Progenitor cell of endocrine pancreas (in vitro differentiated cells): ENCODE measurements around the gene VASH1. TPM values are rescaled to one million over a fixed set of nuclear protein-coding genes. Genes with fewer than 3 reads are reported as not detected.

Experiments used
- DNase-seq: peaks from one replicate; pipeline ENCODE4 v3.0.0; 2021; ENCODE audit warnings: low spot score; ENCODE audit not compliant: unreplicated experiment
- H3K27ac Mint-ChIP-seq: 2 replicates; pipeline ENCODE4 v1.8.0; 2021; ENCODE audit warnings: mild to moderate bottlenecking, moderate library complexity, mixed read lengths
- H3K27me3 Mint-ChIP-seq: 2 replicates; pipeline ENCODE4 v1.8.0; 2021; ENCODE audit warnings: mixed read lengths
- H3K36me3 Mint-ChIP-seq: 2 replicates; pipeline ENCODE4 v1.8.0; 2022; ENCODE audit warnings: mixed read lengths; ENCODE audit not compliant: insufficient read depth
- H3K4me1 Mint-ChIP-seq: 2 replicates; pipeline ENCODE4 v1.8.0; 2021; ENCODE audit warnings: low read depth, mixed read lengths
- H3K4me3 Mint-ChIP-seq: 2 replicates; pipeline ENCODE4 v1.8.0; 2021; ENCODE audit warnings: low read depth, mild to moderate bottlenecking, moderate library complexity, mixed read lengths
- H3K9me3 Mint-ChIP-seq: 2 replicates; pipeline ENCODE4 v1.8.0; 2021; ENCODE audit warnings: low read depth, mixed read lengths
- total RNA-seq: library from RNA; stranded (reverse); gene quantifications from 2 replicates; pipeline ENCODE4 v1.2.1, GENCODE V29; 2021
- TF ChIP-seq, protein P1 (sequence below): fragments of 200-600 bp; sonication (generic); IDR thresholded peaks from one replicate; pipeline ENCODE4 v1.5.0; 2021; ENCODE audit warnings: antibody characterized with exemption, mild to moderate bottlenecking; ENCODE audit not compliant: unreplicated experiment

The VASH1 gene
- total RNA-seq, 1 donor from 2014 or later = 43.2 TPM

DNA sequence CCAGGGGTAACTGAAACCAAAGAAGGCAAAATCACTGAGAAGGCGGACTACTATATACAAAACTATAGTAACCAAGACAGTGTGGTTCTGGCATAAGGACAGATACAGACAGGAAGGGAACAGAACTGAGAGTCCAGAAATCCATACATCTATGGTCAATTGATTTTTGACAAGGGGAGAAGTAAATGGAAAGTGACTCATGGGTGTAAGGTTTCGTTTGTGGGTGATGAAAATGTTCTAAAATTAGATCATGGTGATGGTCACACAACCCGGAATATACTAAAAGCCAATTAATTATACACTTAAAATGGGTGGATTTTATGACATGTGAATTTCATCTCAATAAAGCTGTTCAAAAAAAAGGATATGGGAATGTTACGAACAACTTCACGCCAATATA lies 32.7 kb downstream of the VASH1 start:
- DNase-seq = no peak
- no peaks in the 10 kb centered on the region for H3K4me1 Mint-ChIP-seq
- TF ChIP-seq, protein P1, sequence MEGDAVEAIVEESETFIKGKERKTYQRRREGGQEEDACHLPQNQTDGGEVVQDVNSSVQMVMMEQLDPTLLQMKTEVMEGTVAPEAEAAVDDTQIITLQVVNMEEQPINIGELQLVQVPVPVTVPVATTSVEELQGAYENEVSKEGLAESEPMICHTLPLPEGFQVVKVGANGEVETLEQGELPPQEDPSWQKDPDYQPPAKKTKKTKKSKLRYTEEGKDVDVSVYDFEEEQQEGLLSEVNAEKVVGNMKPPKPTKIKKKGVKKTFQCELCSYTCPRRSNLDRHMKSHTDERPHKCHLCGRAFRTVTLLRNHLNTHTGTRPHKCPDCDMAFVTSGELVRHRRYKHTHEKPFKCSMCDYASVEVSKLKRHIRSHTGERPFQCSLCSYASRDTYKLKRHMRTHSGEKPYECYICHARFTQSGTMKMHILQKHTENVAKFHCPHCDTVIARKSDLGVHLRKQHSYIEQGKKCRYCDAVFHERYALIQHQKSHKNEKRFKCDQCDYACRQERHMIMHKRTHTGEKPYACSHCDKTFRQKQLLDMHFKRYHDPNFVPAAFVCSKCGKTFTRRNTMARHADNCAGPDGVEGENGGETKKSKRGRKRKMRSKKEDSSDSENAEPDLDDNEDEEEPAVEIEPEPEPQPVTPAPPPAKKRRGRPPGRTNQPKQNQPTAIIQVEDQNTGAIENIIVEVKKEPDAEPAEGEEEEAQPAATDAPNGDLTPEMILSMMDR = no peak
- H3K9me3 Mint-ChIP-seq = peaks cover 3% of the 10 kb centered on the region
- H3K27ac Mint-ChIP-seq = no peak overlapping the region
- H3K27me3 Mint-ChIP-seq = no peaks in the 10 kb centered on the region
- no peak overlapping the region for H3K4me3 Mint-ChIP-seq
- peaks cover 50% of the 10 kb centered on the region for H3K36me3 Mint-ChIP-seq

DNA sequence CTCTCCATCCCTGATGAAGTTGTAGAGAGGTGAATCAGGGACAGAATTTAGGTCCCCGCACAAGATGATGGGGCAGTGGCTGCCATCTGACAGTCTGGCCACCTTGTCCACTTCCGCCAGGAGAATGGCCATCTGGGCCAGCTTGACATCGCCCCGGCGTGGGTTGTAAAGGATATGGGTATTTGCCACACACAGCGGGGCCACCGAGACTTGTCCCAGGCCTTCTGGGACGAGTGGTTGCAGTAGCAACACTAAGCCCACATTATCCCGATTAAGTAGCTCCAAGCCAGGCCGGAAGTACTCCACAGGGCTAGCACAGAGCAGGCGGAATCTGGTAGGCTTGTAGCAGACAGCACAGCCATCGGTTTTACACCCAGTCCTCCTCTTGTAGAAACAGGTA lies 45.2 kb downstream of the VASH1 start:
- TF ChIP-seq, protein P1 = no peak
- Mint-ChIP-seq H3K9me3 (no peaks in the 10 kb centered on the region), H3K4me1 (peaks cover 23% of the 10 kb centered on the region), H3K4me3 (no peak overlapping the region), H3K27me3 (no peaks in the 10 kb centered on the region), H3K27ac (no peak overlapping the region), H3K36me3 (peaks cover 53% of the 10 kb centered on the region)
- DNase-seq = no peak

DNA sequence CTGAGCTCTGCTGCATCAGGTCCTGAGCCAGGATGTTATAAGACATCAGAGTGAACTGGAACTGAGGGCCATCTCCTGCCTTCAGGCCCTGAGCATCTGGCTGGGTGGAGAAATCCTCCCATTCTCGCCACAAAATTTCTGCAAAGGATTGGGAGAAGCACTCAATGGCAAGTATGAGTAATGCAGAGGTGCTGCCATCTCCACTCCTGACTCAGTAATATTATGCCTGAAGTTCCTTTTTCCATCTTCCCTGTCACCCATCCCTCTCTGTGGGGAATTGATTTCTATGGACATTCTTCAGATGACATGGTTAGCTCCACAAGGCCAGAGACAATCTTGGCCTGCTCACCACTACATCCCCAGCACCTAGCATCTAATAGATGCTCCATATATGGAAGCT lies 46.7 kb downstream of the VASH1 start:
- Mint-ChIP-seq H3K27me3 (no peaks in the 10 kb centered on the region), H3K36me3 (peaks cover 41% of the 10 kb centered on the region), H3K4me1 (peaks cover 27% of the 10 kb centered on the region)

DNA sequence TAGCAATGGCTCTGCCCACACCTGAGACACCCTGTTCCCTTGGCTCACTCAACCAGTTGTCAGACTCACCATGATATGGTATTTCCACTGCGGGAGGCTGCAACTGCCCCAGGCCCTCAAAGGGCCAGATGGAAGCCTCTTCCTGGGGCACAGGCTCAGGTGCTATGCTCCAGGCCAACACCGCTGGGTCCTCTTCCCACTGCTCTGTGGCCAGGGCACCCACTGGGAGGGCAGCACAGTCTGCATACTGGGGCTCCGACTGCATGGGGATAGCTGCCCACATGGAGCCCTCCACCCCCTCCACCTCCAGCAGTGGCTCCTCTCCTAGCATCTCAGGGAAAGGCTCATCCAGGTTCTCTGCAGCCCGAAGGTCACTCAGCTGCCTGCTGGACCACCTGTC lies 47.7 kb downstream of the VASH1 start:
- Mint-ChIP-seq H3K36me3 (peaks cover 31% of the 10 kb centered on the region), H3K9me3 (no peaks in the 10 kb centered on the region), H3K27ac (no peak overlapping the region), H3K4me1 (peaks cover 31% of the 10 kb centered on the region), H3K27me3 (no peaks in the 10 kb centered on the region), H3K4me3 (no peak overlapping the region)
- DNase-seq = no peak
- TF ChIP-seq, protein P1 = no peak

More for the DNA sequence above, 46.7 kb downstream of the VASH1 start:
- no peak for DNase-seq
- TF ChIP-seq, protein P1 = no peak
- no peak overlapping the region for H3K4me3 Mint-ChIP-seq
- no peaks in the 10 kb centered on the region for H3K9me3 Mint-ChIP-seq
- no peak overlapping the region for H3K27ac Mint-ChIP-seq

DNA sequence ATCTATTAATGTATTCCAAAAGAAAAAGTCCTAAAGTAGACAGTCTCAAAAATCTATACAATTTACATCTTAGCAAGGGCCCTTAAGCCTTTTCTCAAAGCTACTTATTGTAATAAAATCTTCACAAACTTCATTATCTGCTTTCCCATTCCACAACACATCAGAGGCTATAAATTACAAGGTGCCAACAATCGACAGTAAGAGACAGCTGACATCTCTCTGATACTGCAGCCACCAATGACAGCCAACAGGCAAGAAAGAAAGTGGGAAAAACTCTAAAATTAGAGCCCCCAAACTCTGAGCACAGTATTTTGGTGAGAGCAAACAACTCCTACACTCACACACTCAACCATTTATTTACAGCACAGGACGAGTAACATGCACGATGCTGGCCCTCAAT lies 49.3 kb downstream of the VASH1 start:
- TF ChIP-seq, protein P1 = no peak
- peaks cover 23% of the 10 kb centered on the region for H3K36me3 Mint-ChIP-seq
- DNase-seq = no peak
- peak overlapping the region; percentile 98 for H3K4me3 Mint-ChIP-seq
- peaks cover 31% of the 10 kb centered on the region for H3K4me1 Mint-ChIP-seq
- H3K27ac Mint-ChIP-seq = no peak overlapping the region
- H3K9me3 Mint-ChIP-seq = no peaks in the 10 kb centered on the region
- H3K27me3 Mint-ChIP-seq = no peaks in the 10 kb centered on the region
